IMR-90 (cell line): ENCODE measurements around the gene ZNF521. TPM values are rescaled to one million over a fixed set of nuclear protein-coding genes. Genes with fewer than 3 reads are reported as not detected.

Experiments used
- ATAC-seq: fragments of 200-7000 bp; cut with Tn5 transposase; 2 replicates; pipeline ENCODE4 v1.9.1; 2020; ENCODE audit warnings: low read depth, mild to moderate bottlenecking, moderate library complexity
- BruUV-seq: library from RNA; stranded (reverse); fragments of 400-500 nt; replicated peaks from 2 replicates; lab custom pipeline; 2021; lab: Mats Ljungman, UMichigan
- CTCF ChIA-PET: fragments of 300-600 bp; formaldehyde crosslinking; extraction: SDS; loops from one replicate; lab custom pipeline; 2021; ENCODE audit warnings: antibody characterized with exemption; lab: Yijun Ruan, JAX
- POLR2A ChIA-PET: fragments of 300-600 bp; sonication (Branson Sonifier 250); formaldehyde crosslinking; loops from one replicate; lab custom pipeline; 2022; ENCODE audit warnings: antibody characterized with exemption; ENCODE audit not compliant: unreplicated experiment; lab: Charles Lee
- DNase-seq: peaks from one replicate; pipeline ENCODE4 v3.0.0; 2013
- H2AFZ ChIP-seq: replicated peaks from 2 replicates; pipeline ENCODE3; 2013; ENCODE audit warnings: low read length, mild to moderate bottlenecking; ENCODE audit not compliant: poor library complexity
- H2AK5ac ChIP-seq: 2 replicates; pipeline ENCODE4 v1.6.1; 2013; ENCODE audit warnings: low read depth, low read length, inconsistent platforms
- H2AK9ac ChIP-seq: replicated peaks from 2 replicates; pipeline ENCODE3; 2013; ENCODE audit warnings: mild to moderate bottlenecking, low read depth, low read length, moderate library complexity; ENCODE audit not compliant: poor library complexity
- H2BK120ac ChIP-seq: 2 replicates; pipeline ENCODE4 v1.6.1; 2013; ENCODE audit warnings: low read depth, low read length, inconsistent platforms
- H2BK15ac ChIP-seq: 3 replicates; pipeline ENCODE4 v1.6.1; 2013; ENCODE audit warnings: low read depth, low read length, inconsistent platforms
- H2BK20ac ChIP-seq: 2 replicates; pipeline ENCODE4 v1.6.1; 2013; ENCODE audit warnings: low read depth, mild to moderate bottlenecking, inconsistent platforms, low read length, moderate library complexity
- H2BK5ac ChIP-seq: 2 replicates; pipeline ENCODE4 v1.6.1; 2013; ENCODE audit warnings: mild to moderate bottlenecking, low read depth, low read length, inconsistent platforms; ENCODE audit not compliant: poor library complexity, severe bottlenecking
- H3K14ac ChIP-seq: replicated peaks from 2 replicates; pipeline ENCODE4 v1.6.1; 2013; ENCODE audit warnings: low read depth, low read length, inconsistent platforms
- H3K18ac ChIP-seq: 2 replicates; pipeline ENCODE4 v1.6.1; 2013; ENCODE audit warnings: low read depth, low read length, control low read depth
- H3K23ac ChIP-seq: 2 replicates; pipeline ENCODE4 v1.6.1; 2013; ENCODE audit warnings: low read depth, low read length, inconsistent platforms
- H3K27ac ChIP-seq: 2 replicates; pipeline ENCODE4 v1.5.1; 2013; ENCODE audit warnings: mild to moderate bottlenecking, control low read depth, low read length; ENCODE audit not compliant: insufficient read depth
- H3K27me3 ChIP-seq: 2 replicates; pipeline ENCODE4 v1.6.1; 2013; ENCODE audit warnings: low read length; ENCODE audit not compliant: control insufficient read depth, insufficient read depth
- H3K36me3 ChIP-seq: 2 replicates; pipeline ENCODE4 v1.6.1; 2013; ENCODE audit warnings: low read length, mixed read lengths; ENCODE audit not compliant: control insufficient read depth, insufficient read depth
- H3K4ac ChIP-seq: 2 replicates; pipeline ENCODE4 v1.6.1; 2013; ENCODE audit warnings: low read depth, low read length, inconsistent platforms
- H3K4me1 ChIP-seq: 2 replicates; pipeline ENCODE4 v1.6.1; 2013; ENCODE audit warnings: low read length, mixed read lengths; ENCODE audit not compliant: control insufficient read depth, insufficient read depth
- H3K4me2 ChIP-seq: 2 replicates; pipeline ENCODE4 v1.6.1; 2013; ENCODE audit warnings: low read depth, mild to moderate bottlenecking, control low read depth, low read length, moderate library complexity
- H3K4me3 ChIP-seq: 2 replicates; pipeline ENCODE4 v1.5.1; 2013; ENCODE audit warnings: low read depth, mild to moderate bottlenecking, control low read depth, low read length, moderate library complexity; ENCODE audit not compliant: insufficient read depth
- H3K56ac ChIP-seq: 2 replicates; pipeline ENCODE4 v1.6.1; 2013; ENCODE audit warnings: low read length, inconsistent platforms; ENCODE audit not compliant: insufficient read depth; ENCODE audit errors: extremely low read depth
- H3K79me1 ChIP-seq, 2 experiments: 2 replicates each; pipeline ENCODE4 v1.6.1; 2013; ENCODE audit warnings: low read length in 2 of 2, inconsistent platforms in 1 of 2, low read depth in 1 of 2
- H3K9ac ChIP-seq: 2 replicates; pipeline ENCODE4 v1.6.1; 2013; ENCODE audit warnings: low read depth, low read length, control low read depth
- H3K9me1 ChIP-seq: 2 replicates; pipeline ENCODE4 v1.6.1; 2013; ENCODE audit warnings: low read length, inconsistent platforms; ENCODE audit not compliant: insufficient read depth
- H3K9me3 ChIP-seq: 2 replicates; pipeline ENCODE4 v1.6.1; 2013; ENCODE audit warnings: low read length; ENCODE audit not compliant: control insufficient read depth, insufficient read depth
- H4K20me1 ChIP-seq: 2 replicates; pipeline ENCODE4 v1.6.1; 2013; ENCODE audit warnings: low read length, inconsistent platforms; ENCODE audit not compliant: insufficient read depth
- H4K5ac ChIP-seq: 2 replicates; pipeline ENCODE4 v1.6.1; 2013; ENCODE audit warnings: mild to moderate bottlenecking, low read depth, low read length, control low read depth
- H4K8ac ChIP-seq, 2 experiments: 2 replicates each; pipeline ENCODE4 v1.6.1; 2013; ENCODE audit warnings: low read depth in 2 of 2, low read length in 2 of 2, control low read depth in 1 of 2, inconsistent platforms in 1 of 2
- H4K91ac ChIP-seq: 2 replicates; pipeline ENCODE4 v1.6.1; 2013; ENCODE audit warnings: low read depth, low read length, inconsistent platforms; ENCODE audit not compliant: insufficient read depth
- MAFK ChIP-seq: IDR thresholded peaks from 2 replicates; pipeline ENCODE4 v1.6.1; 2012; ENCODE audit warnings: low read depth, low read length, improper control_type of control experiment
- SMC3 ChIP-seq: fragments of 150-350 bp; IDR thresholded peaks from 2 replicates; pipeline ENCODE4 v1.6.1; 2016; ENCODE audit warnings: low read depth, mild to moderate bottlenecking, antibody characterized with exemption, low read length, moderate library complexity
- WGBS, 2 experiments: methylation state at CpG; one replicate each; pipeline versions ENCODE4 v1.1.5 to v1.1.7; 2013; ENCODE audit warnings: missing lambda C conversion rate in 2 of 2; ENCODE audit not compliant: insufficient read length in 1 of 2; ENCODE audit errors: extremely low coverage in 2 of 2; 5-methylcytosine and 5-hydroxymethylcytosine counted together
- dilution Hi-C: fragments of 300-500 bp; cut with HindIII; formaldehyde crosslinking; loops from one replicate; pipeline ENCODE4 v1.14.3; 2018; ENCODE audit warnings: low sequenced_read_pairs; ENCODE audit not compliant: unreplicated experiment
- in situ Hi-C: fragments of 300-500 bp; cut with MboI; formaldehyde crosslinking; loops from 3 replicates; pipeline ENCODE4 v1.14.3; 2019; ENCODE audit warnings: low sequenced_read_pairs, inconsistent platforms, mixed read lengths
- intact Hi-C: fragments of 100-400 bp; cut with micrococcal nuclease; formaldehyde crosslinking; loops from 2 replicates; pipeline ENCODE4 v1.10.0; 2022
- polyA plus RNA-seq, 3 experiments: library from polyadenylated mRNA; depleted of rRNA; stranded (reverse); fragments of >200 nt; gene quantifications; 2 replicates each; pipeline ENCODE4 v1.2.3, GENCODE V29; 2012; ENCODE audit warnings: low replicate concordance in 1 of 3
- total RNA-seq: library from RNA; depleted of rRNA; stranded (reverse); fragments of >200 nt; gene quantifications from 2 replicates; pipeline ENCODE4 v1.2.3, GENCODE V29; 2012

Gene ZNF521
- total and polyA plus RNA-seq, 2 of the 4 experiments (the other 2 are of a cell fraction) = 21.5 to 59.3 TPM

DNA sequence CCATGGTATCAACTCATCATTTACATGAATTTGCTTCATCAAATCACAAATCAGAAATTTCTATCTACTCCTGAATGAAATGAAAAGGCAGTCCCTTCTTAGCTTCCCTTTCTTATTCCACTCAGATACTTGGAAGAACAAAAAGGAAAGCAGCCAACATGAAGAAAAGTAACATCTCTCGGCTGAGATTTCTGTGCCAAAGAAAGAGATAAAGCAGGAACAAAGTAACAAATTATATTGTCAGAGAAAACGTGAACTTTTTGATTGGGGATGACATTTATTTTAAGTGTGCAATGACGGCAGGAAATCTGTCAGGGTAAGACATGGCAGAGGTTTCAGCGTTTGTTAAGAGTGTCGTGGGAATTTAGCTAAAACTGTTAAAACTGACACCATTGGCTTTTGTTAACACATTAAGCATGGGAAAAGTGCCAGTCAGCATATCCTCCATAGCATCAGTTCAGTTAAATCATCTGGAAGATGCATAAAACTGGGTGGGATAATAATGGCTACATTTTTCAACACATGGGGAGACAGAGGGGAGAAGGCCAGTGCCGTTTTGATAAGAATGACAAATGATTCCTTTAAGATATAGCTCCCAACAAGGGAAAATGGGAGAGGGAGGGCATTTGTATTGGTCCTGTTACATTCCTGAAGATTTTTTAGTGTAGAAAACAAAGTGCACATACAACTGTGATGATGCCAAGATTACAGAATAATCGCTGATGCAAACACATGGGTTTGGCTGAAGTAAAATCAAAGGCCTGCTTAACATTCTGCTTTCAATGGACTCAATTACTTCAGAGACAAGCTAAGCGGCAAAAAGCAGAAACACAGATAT lies 211.6 kb downstream of the ZNF521 start:
- no peak overlapping the region for H2BK120ac ChIP-seq
- ChIA-PET CTCF (no interaction called here), POLR2A (no interaction called here)
- H3K9me1 ChIP-seq = peaks cover 6% of the 10 kb centered on the region; the same call in 1 of the 2 replicates
- no peak overlapping the region for H2BK20ac ChIP-seq
- H2AFZ ChIP-seq = no peak overlapping the region
- H4K20me1 ChIP-seq = peaks cover 3% of the 10 kb centered on the region; the same call in 1 of the 2 replicates
- H3K27me3 ChIP-seq = no peaks in the 10 kb centered on the region
- no peaks in the 10 kb centered on the region for H3K36me3 ChIP-seq
- no peak overlapping the region for H2AK5ac ChIP-seq
- H3K4me3 ChIP-seq = no peak overlapping the region
- H3K9ac ChIP-seq = no peak overlapping the region
- H4K91ac ChIP-seq = no peak overlapping the region
- peaks cover 0 to 19% of the 10 kb centered on the region in 2 experiments; a peak in 2 of 4 replicates for H3K79me1 ChIP-seq
- no peak overlapping the region for H3K23ac ChIP-seq
- H3K4me2 ChIP-seq = no peak overlapping the region
- no peaks in the 10 kb centered on the region for H3K9me3 ChIP-seq
- in situ Hi-C loops = no loop called here
- no peak overlapping the region for H3K56ac ChIP-seq
- no peak for TF ChIP-seq SMC3
- peak; percentile 69 for TF ChIP-seq MAFK
- no peak overlapping the region for H2BK5ac ChIP-seq
- no peak overlapping the region for H2AK9ac ChIP-seq
- no peak overlapping the region for H3K4ac ChIP-seq
- dilution Hi-C loops = no loop called here
- no peak overlapping the region for H4K8ac ChIP-seq
- H3K14ac ChIP-seq = no peak overlapping the region
- no peak overlapping the region for H3K27ac ChIP-seq
- intact Hi-C loops = no loop called here
- H3K4me1 ChIP-seq = peaks cover 5% of the 10 kb centered on the region; the same call in 1 of the 2 replicates
- 50% methylated on average over 2 of the region's 8 CpGs; no CpG with 5 or more reads in 1 of the 2 experiments for WGBS, 2 experiments
- no peak overlapping the region for H2BK15ac ChIP-seq
- no peak overlapping the region for H3K18ac ChIP-seq
- no TSS peak for BruUV-seq
- ATAC-seq = no peak
- no peak overlapping the region for H4K5ac ChIP-seq
- no peak for DNase-seq
